ENCODE data around the gene SIX2.

Gene SIX2

GRCh38 chr2:45033302-45033701 is 24.1 kb upstream of the SIX2 start:
- ChIA-PET CTCF (no interaction called here), POLR2A (no interaction called here)
- DNase-seq (ENCODE audit: extremely low spot score): no peak
- TF ChIP-seq, protein P1, sequence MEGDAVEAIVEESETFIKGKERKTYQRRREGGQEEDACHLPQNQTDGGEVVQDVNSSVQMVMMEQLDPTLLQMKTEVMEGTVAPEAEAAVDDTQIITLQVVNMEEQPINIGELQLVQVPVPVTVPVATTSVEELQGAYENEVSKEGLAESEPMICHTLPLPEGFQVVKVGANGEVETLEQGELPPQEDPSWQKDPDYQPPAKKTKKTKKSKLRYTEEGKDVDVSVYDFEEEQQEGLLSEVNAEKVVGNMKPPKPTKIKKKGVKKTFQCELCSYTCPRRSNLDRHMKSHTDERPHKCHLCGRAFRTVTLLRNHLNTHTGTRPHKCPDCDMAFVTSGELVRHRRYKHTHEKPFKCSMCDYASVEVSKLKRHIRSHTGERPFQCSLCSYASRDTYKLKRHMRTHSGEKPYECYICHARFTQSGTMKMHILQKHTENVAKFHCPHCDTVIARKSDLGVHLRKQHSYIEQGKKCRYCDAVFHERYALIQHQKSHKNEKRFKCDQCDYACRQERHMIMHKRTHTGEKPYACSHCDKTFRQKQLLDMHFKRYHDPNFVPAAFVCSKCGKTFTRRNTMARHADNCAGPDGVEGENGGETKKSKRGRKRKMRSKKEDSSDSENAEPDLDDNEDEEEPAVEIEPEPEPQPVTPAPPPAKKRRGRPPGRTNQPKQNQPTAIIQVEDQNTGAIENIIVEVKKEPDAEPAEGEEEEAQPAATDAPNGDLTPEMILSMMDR (IDR thresholded peaks at IDR 0.05; ENCODE audit: control extremely low read depth, extremely low read depth, low read depth, missing control alignments): no peak

DNA sequence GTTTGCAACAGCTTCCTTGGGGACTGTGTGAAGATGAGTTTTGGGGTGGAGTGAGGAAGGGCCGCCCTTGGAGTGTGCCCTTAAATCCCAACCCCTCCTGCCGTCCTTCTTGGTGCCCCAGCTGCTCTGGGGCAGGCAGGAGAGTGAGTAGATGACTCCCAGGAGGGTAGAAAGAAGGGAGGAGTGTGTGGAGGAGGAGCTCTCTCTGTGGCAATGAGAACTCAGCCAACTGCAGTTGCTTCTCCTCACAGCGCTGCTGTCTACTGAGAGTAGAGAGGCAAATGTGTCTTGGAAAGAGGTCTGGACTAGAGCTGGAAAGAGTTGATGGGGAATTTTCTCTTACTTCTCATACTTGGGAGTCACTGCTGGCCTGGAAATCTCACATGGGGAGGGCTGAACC is 21.8 kb upstream of the SIX2 start:
- TF ChIP-seq, protein P1 (IDR thresholded peaks at IDR 0.05; ENCODE audit: control extremely low read depth, extremely low read depth, low read depth, missing control alignments): no peak
- POLR2A ChIA-PET: no interaction called here
- no peak for DNase-seq (ENCODE audit: extremely low spot score)
- CTCF ChIA-PET: interaction anchor here (1.0 to 1.9 kb wide), 2 partner anchors 10 to 50 kb away, joined by 4 read pairs; no protein-coding TSS in a partner anchor

GRCh38 chr2:45030553-45030952 is 21.3 kb upstream of the SIX2 start:
- ChIA-PET CTCF (interaction anchor here (1.0 to 1.9 kb wide), 2 partner anchors 10 to 49 kb away, joined by 4 read pairs; no protein-coding TSS in a partner anchor), POLR2A (no interaction called here)
- TF ChIP-seq, protein P1 (IDR thresholded peaks at IDR 0.05; ENCODE audit: control extremely low read depth, extremely low read depth, low read depth, missing control alignments): no peak
- no peak for DNase-seq (ENCODE audit: extremely low spot score)

- CTCF ChIA-PET: interaction anchor here (1.6 to 2.3 kb wide), 3 partner anchors 8 to 73 kb away, joined by 4 to 5 read pairs (median 4); no protein-coding TSS in a partner anchor
- DNase-seq (ENCODE audit: extremely low spot score): no peak
- POLR2A ChIA-PET: no interaction called here
- TF ChIP-seq, protein P1 (IDR thresholded peaks at IDR 0.05; ENCODE audit: control extremely low read depth, extremely low read depth, low read depth, missing control alignments): no peak
These were observed 20.0 kb upstream of the SIX2 start for GRCh38 chr2:45029215-45029614.

GRCh38 chr2:45028276-45028675 is 19.0 kb upstream of the SIX2 start:
- ChIA-PET POLR2A (no interaction called here), CTCF (interaction anchor here (0.9 to 2.3 kb wide), 3 partner anchors 15 to 72 kb away, joined by 3 to 5 read pairs (median 4); no protein-coding TSS in a partner anchor)
- TF ChIP-seq, protein P1 (IDR thresholded peaks at IDR 0.05; ENCODE audit: control extremely low read depth, extremely low read depth, low read depth, missing control alignments): no peak
- DNase-seq (ENCODE audit: extremely low spot score): no peak

- ChIA-PET CTCF (interaction anchor here (0.7 to 0.9 kb wide), 2 partner anchors 10 to 45 kb away, joined by 4 read pairs; no protein-coding TSS in a partner anchor), POLR2A (no interaction called here)
- TF ChIP-seq, protein P1 (IDR thresholded peaks at IDR 0.05; ENCODE audit: control extremely low read depth, extremely low read depth, low read depth, missing control alignments): no peak
- no peak for DNase-seq (ENCODE audit: extremely low spot score)
These were observed 17.7 kb upstream of the SIX2 start for GRCh38 chr2:45026924-45027450.
